Effector memory CD4-positive, alpha-beta T cell (primary cell): ENCODE measurements around the gene SPI1.

Experiments
- DNase-seq, 3 donors: peaks; one replicate each; pipeline ENCODE4 v3.0.0-alpha.2; 2020
- H3K27ac ChIP-seq: 2 replicates; pipeline ENCODE4 v1.7.0; 2013; ENCODE audit warnings: mild to moderate bottlenecking, low read length, moderate library complexity; ENCODE audit not compliant: insufficient read depth, poor library complexity, severe bottlenecking
- H3K27me3 ChIP-seq: replicated peaks from 2 replicates; pipeline ENCODE4 v1.7.0; 2013; ENCODE audit warnings: mild to moderate bottlenecking, low read length; ENCODE audit not compliant: insufficient read depth, control insufficient read depth, poor library complexity, severe bottlenecking
- H3K36me3 ChIP-seq: 2 replicates; pipeline ENCODE4 v1.7.0; 2013; ENCODE audit warnings: mild to moderate bottlenecking, low read length, moderate library complexity; ENCODE audit not compliant: control insufficient read depth, insufficient read depth
- H3K4me1 ChIP-seq: 2 replicates; pipeline ENCODE4 v1.7.0; 2013; ENCODE audit warnings: low read length, mild to moderate bottlenecking; ENCODE audit not compliant: control insufficient read depth, insufficient read depth, poor library complexity, severe bottlenecking
- H3K4me3 ChIP-seq: 2 replicates; pipeline ENCODE4 v1.7.0; 2013; ENCODE audit warnings: low read length, low read depth, mild to moderate bottlenecking; ENCODE audit not compliant: insufficient read depth, poor library complexity, severe bottlenecking
- H3K9me3 ChIP-seq: 2 replicates; pipeline ENCODE4 v1.7.0; 2013; ENCODE audit warnings: mild to moderate bottlenecking, low read length, moderate library complexity; ENCODE audit not compliant: control insufficient read depth

The SPI1 gene

GRCh38 chr11:47359586-47359985, 18.8 kb downstream of the SPI1 start:
- H3K27ac ChIP-seq: no peak overlapping the region
- no peak overlapping the region for H3K4me3 ChIP-seq
- no peaks in the 10 kb centered on the region for H3K27me3 ChIP-seq
- H3K9me3 ChIP-seq: no peaks in the 10 kb centered on the region
- H3K4me1 ChIP-seq: no peaks in the 10 kb centered on the region
- no peak for DNase-seq
- no peaks in the 10 kb centered on the region for H3K36me3 ChIP-seq

- no peak overlapping the region for H3K27ac ChIP-seq
- no peaks in the 10 kb centered on the region for H3K36me3 ChIP-seq
- no peaks in the 10 kb centered on the region for H3K4me1 ChIP-seq
- no peak for DNase-seq
- H3K4me3 ChIP-seq: no peak overlapping the region
- no peaks in the 10 kb centered on the region for H3K27me3 ChIP-seq
- H3K9me3 ChIP-seq: no peaks in the 10 kb centered on the region
These were observed 19.2 kb downstream of the SPI1 start for GRCh38 chr11:47359162-47359561.

GRCh38 chr11:47358731-47359051, 19.7 kb downstream of the SPI1 start:
- H3K27me3 ChIP-seq: no peaks in the 10 kb centered on the region
- H3K36me3 ChIP-seq: no peaks in the 10 kb centered on the region
- H3K4me3 ChIP-seq: no peak overlapping the region
- no peaks in the 10 kb centered on the region for H3K4me1 ChIP-seq
- no peak overlapping the region for H3K27ac ChIP-seq
- no peaks in the 10 kb centered on the region for H3K9me3 ChIP-seq
- no peak for DNase-seq

- DNase-seq: no peak
- Histone ChIP-seq H3K27ac (no peak overlapping the region), H3K4me1 (no peaks in the 10 kb centered on the region)
These were observed 20.2 kb downstream of the SPI1 start for GRCh38 chr11:47357985-47358730.

GRCh38 chr11:47356998-47357329, 21.4 kb downstream of the SPI1 start:
- no peak for DNase-seq
- H3K36me3 ChIP-seq: no peaks in the 10 kb centered on the region
- no peaks in the 10 kb centered on the region for H3K4me1 ChIP-seq
- H3K27me3 ChIP-seq: no peaks in the 10 kb centered on the region
- H3K4me3 ChIP-seq: no peak overlapping the region
- no peaks in the 10 kb centered on the region for H3K9me3 ChIP-seq
- H3K27ac ChIP-seq: no peak overlapping the region

More at GRCh38 chr11:47357985-47358730, 20.2 kb downstream of the SPI1 start:
- Histone ChIP-seq H3K36me3 (no peaks in the 10 kb centered on the region), H3K4me3 (no peak overlapping the region), H3K27me3 (no peaks in the 10 kb centered on the region), H3K9me3 (no peaks in the 10 kb centered on the region)

GRCh38 chr11:47356129-47356997, 22.0 kb downstream of the SPI1 start:
- no peaks in the 10 kb centered on the region for H3K27me3 ChIP-seq
- no peak overlapping the region for H3K27ac ChIP-seq
- no peak overlapping the region for H3K4me3 ChIP-seq
- H3K4me1 ChIP-seq: no peaks in the 10 kb centered on the region
- H3K36me3 ChIP-seq: no peaks in the 10 kb centered on the region
- DNase-seq: no peak
- H3K9me3 ChIP-seq: no peaks in the 10 kb centered on the region

- no peaks in the 10 kb centered on the region for H3K9me3 ChIP-seq
- H3K4me1 ChIP-seq: no peaks in the 10 kb centered on the region
- H3K27me3 ChIP-seq: no peaks in the 10 kb centered on the region
- H3K36me3 ChIP-seq: no peaks in the 10 kb centered on the region
- no peak overlapping the region for H3K4me3 ChIP-seq
- no peak overlapping the region for H3K27ac ChIP-seq
- no peak for DNase-seq
These were observed 22.8 kb downstream of the SPI1 start for GRCh38 chr11:47355283-47356128.

- Histone ChIP-seq H3K27me3 (no peaks in the 10 kb centered on the region), H3K9me3 (no peaks in the 10 kb centered on the region), H3K27ac (no peak overlapping the region), H3K4me1 (no peaks in the 10 kb centered on the region), H3K36me3 (no peaks in the 10 kb centered on the region), H3K4me3 (no peak overlapping the region)
- no peak for DNase-seq
These were observed 23.4 kb downstream of the SPI1 start for GRCh38 chr11:47354913-47355282.

GRCh38 chr11:47353978-47354774, 24.2 kb downstream of the SPI1 start:
- no peak overlapping the region for H3K27ac ChIP-seq
- no peak for DNase-seq
- H3K4me3 ChIP-seq: no peak overlapping the region
- no peaks in the 10 kb centered on the region for H3K4me1 ChIP-seq
- H3K9me3 ChIP-seq: no peaks in the 10 kb centered on the region
- H3K36me3 ChIP-seq: no peaks in the 10 kb centered on the region
- H3K27me3 ChIP-seq: no peaks in the 10 kb centered on the region
